K562 (cell line): Measurements from ENCODE around the gene TMEM266. TPM values are rescaled to one million over a fixed set of nuclear protein-coding genes. Genes with fewer than 3 reads are reported as not detected.

ENCODE experiments used
- CAMTA2 ChIP-seq: fragments of 250-450 bp; sonication (Bioruptor Pico); conservative IDR thresholded peaks from 2 replicates; pipeline ENCODE4 v1.5.1; 2022
- CBX1 ChIP-seq: sonication (generic); IDR thresholded peaks from 2 replicates; pipeline ENCODE4 v1.6.1; 2016; ENCODE audit warnings: antibody characterized with exemption, low read depth, mild to moderate bottlenecking
- EWSR1 ChIP-seq: fragments of 450-650 bp; IDR thresholded peaks from 2 replicates; pipeline ENCODE4 v1.6.1; 2018; ENCODE audit warnings: borderline replicate concordance, mild to moderate bottlenecking, low read depth, moderate library complexity; ENCODE audit not compliant: partially characterized antibody
- FOXP1 ChIP-seq: sonication (generic); formaldehyde crosslinking; IDR thresholded peaks from 2 replicates; pipeline ENCODE4 v1.8.0; 2022; ENCODE audit warnings: mild to moderate bottlenecking, missing genetic modification reagents
- HMG20B ChIP-seq: fragments of 250-450 bp; sonication (Bioruptor Pico); IDR thresholded peaks from 2 replicates; pipeline ENCODE4 v1.5.0; 2021; ENCODE audit warnings: mild to moderate bottlenecking
- MITF ChIP-seq: IDR thresholded peaks from 2 replicates; pipeline ENCODE4 v1.6.1; 2014; ENCODE audit warnings: antibody characterized with exemption
- SMC3 ChIP-seq: conservative IDR thresholded peaks from 2 replicates; pipeline ENCODE4 v1.6.1; 2011; ENCODE audit warnings: low read depth, low read length, improper control_type of control experiment; ENCODE audit not compliant: insufficient read depth
- TRIM24 ChIP-seq, 2 experiments: fragments of 450-650 bp; IDR thresholded peaks; 2 replicates each; pipeline ENCODE4 v1.6.1; 2016
- ZNF146 ChIP-seq: IDR thresholded peaks from one replicate; pipeline ENCODE4 v1.6.1; 2018; ENCODE audit warnings: missing compliant biosample characterization; ENCODE audit not compliant: unreplicated experiment
- ZNF184 ChIP-seq: sonication (generic); formaldehyde crosslinking; IDR thresholded peaks from 2 replicates; pipeline ENCODE4 v1.5.0; 2020; ENCODE audit warnings: missing genetic modification reagents
- ZNF3 ChIP-seq: fragments of 250-450 bp; sonication (Bioruptor Pico); IDR thresholded peaks from 2 replicates; pipeline ENCODE4 v1.5.0; 2021; ENCODE audit warnings: mild to moderate bottlenecking, moderate library complexity
- ZNF551 ChIP-seq: fragments of 250-450 bp; sonication (Bioruptor Pico); IDR thresholded peaks from 2 replicates; pipeline ENCODE4 v1.5.0; 2021; ENCODE audit warnings: mild to moderate bottlenecking, moderate library complexity
- ZNF586 ChIP-seq: fragments of 450-650 bp; formaldehyde crosslinking; conservative IDR thresholded peaks from 2 replicates; pipeline ENCODE4 v1.4.0; 2020; ENCODE audit warnings: mild to moderate bottlenecking, moderate library complexity
- ZNF79 ChIP-seq: fragments of 250-450 bp; sonication (Bioruptor Pico); IDR thresholded peaks from 2 replicates; pipeline ENCODE4 v1.4.0; 2020; ENCODE audit warnings: low read depth, mild to moderate bottlenecking, moderate library complexity
- polyA plus RNA-seq, 8 experiments: library from polyadenylated mRNA; depleted of rRNA in 4 of 8; stranded (reverse) in 5 of 8; unstranded in 3 of 8; fragments of >200 nt; fragmentation: Nextera tagmentation in 2 of 8; fragmentation: Illumina TruSeq in 1 of 8; extraction: Ambion mirVana in 2 of 8; extraction: Trizol in 1 of 8; gene quantifications; 2 replicates each; pipeline versions ENCODE4 v1.2.1 to v1.2.3, GENCODE V29; 2011 to 2014; ENCODE audit warnings: inconsistent platforms in 1 of 8, missing spikeins in 1 of 8
- total RNA-seq, 7 experiments: library from RNA; depleted of rRNA in 6 of 7; stranded (reverse); fragments of >200 nt in 6 of 7; fragmentation: Illumina TruSeq in 2 of 7; extraction: Trizol in 2 of 7; gene quantifications; 2 replicates each; pipeline versions ENCODE4 v1.2.1 to v1.2.3, GENCODE V29; 2011 to 2021; ENCODE audit warnings: low replicate concordance in 1 of 7
- TF ChIP-seq, protein P1 (sequence below), 2 experiments: fragments of 450-650 bp; formaldehyde crosslinking in 1 of 2; IDR thresholded peaks; 2 replicates each; pipeline versions ENCODE4 v1.4.0 to v1.6.1; 2014 to 2020; ENCODE audit warnings: mild to moderate bottlenecking in 2 of 2, borderline replicate concordance in 1 of 2, low read depth in 1 of 2

The TMEM266 gene
- total and polyA plus RNA-seq, 9 of the 15 experiments (the other 6 are each of a cell fraction or from before 2014, with no cell fraction given): not detected

GRCh38 chr15:76190751-76191538 lies 131.2 kb downstream of the TMEM266 start (continued):
- TF ChIP-seq, protein P1, sequence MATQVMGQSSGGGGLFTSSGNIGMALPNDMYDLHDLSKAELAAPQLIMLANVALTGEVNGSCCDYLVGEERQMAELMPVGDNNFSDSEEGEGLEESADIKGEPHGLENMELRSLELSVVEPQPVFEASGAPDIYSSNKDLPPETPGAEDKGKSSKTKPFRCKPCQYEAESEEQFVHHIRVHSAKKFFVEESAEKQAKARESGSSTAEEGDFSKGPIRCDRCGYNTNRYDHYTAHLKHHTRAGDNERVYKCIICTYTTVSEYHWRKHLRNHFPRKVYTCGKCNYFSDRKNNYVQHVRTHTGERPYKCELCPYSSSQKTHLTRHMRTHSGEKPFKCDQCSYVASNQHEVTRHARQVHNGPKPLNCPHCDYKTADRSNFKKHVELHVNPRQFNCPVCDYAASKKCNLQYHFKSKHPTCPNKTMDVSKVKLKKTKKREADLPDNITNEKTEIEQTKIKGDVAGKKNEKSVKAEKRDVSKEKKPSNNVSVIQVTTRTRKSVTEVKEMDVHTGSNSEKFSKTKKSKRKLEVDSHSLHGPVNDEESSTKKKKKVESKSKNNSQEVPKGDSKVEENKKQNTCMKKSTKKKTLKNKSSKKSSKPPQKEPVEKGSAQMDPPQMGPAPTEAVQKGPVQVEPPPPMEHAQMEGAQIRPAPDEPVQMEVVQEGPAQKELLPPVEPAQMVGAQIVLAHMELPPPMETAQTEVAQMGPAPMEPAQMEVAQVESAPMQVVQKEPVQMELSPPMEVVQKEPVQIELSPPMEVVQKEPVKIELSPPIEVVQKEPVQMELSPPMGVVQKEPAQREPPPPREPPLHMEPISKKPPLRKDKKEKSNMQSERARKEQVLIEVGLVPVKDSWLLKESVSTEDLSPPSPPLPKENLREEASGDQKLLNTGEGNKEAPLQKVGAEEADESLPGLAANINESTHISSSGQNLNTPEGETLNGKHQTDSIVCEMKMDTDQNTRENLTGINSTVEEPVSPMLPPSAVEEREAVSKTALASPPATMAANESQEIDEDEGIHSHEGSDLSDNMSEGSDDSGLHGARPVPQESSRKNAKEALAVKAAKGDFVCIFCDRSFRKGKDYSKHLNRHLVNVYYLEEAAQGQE (IDR thresholded peaks at IDR 0.05; ENCODE audit: borderline replicate concordance): peak; percentile 77
- TF ChIP-seq, protein P1 (CRISPR knock-in tag; IDR thresholded peaks at IDR 0.05; ENCODE audit: low read depth): no peak
- TF ChIP-seq HMG20B (CRISPR knock-in tag): no peak
- TF ChIP-seq FOXP1 (CRISPR knock-in tag): 0 out of 2 replicates have a peak, but pooled peaks have one; percentile 27
- TF ChIP-seq ZNF3 (CRISPR knock-in tag): no peak
- TF ChIP-seq ZNF586 (CRISPR knock-in tag): no peak
- no peak for TF ChIP-seq ZNF184 (CRISPR knock-in tag)
- peak; percentile 89 for TF ChIP-seq SMC3
- no peak for TF ChIP-seq TRIM24 (IDR thresholded peaks at IDR 0.05)
- no peak for TF ChIP-seq MITF
- no peak for TF ChIP-seq EWSR1
- TF ChIP-seq CAMTA2 (CRISPR knock-in tag): no peak
- no peak for TF ChIP-seq CBX1
- no peak for TF ChIP-seq ZNF551 (CRISPR knock-in tag)
- TF ChIP-seq ZNF79: no peak
- no peak for TF ChIP-seq ZNF146 (CRISPR knock-in tag)
